Activated T-helper 1 cell treated with anti-CD3 and anti-CD28 coated beads, Interleukin-12 subunit alpha, Interleukin-12 subunit beta, Interleukin-2, Interleukin-4 antibody, amounts not matched to agents 30 ng/mL and 10 ng/mL and 1 ng/mL, durations not matched to agents 14 hours and 24 hours and 36 hours (primary cell): Measurements from ENCODE around the gene NFIC. TPM values are rescaled to one million over a fixed set of nuclear protein-coding genes. Genes with fewer than 3 reads are reported as not detected.
"Not testable (repeated sequence)": the region's sequence is repeated elsewhere in the genome, so short reads cannot be mapped to it uniquely, and the experiment has no call there.

ENCODE experiments used
- DNase-seq: peaks from one replicate; pipeline ENCODE4 v3.0.0; 2021; ENCODE audit warnings: low spot score
- H3K27ac Mint-ChIP-seq: one replicate; pipeline ENCODE4 v1.8.0; 2021; ENCODE audit warnings: mild to moderate bottlenecking, mixed read lengths
- H3K27me3 Mint-ChIP-seq: one replicate; pipeline ENCODE4 v1.8.0; 2022; ENCODE audit warnings: mild to moderate bottlenecking, moderate library complexity, mixed read lengths; ENCODE audit not compliant: insufficient read depth
- H3K36me3 Mint-ChIP-seq: one replicate; pipeline ENCODE4 v1.8.0; 2021; ENCODE audit warnings: low read depth, mixed read lengths
- H3K4me1 Mint-ChIP-seq: one replicate; pipeline ENCODE4 v1.8.0; 2021; ENCODE audit warnings: low read depth, mixed read lengths
- H3K4me3 Mint-ChIP-seq: one replicate; pipeline ENCODE4 v1.8.0; 2021; ENCODE audit warnings: mild to moderate bottlenecking, moderate library complexity, mixed read lengths
- H3K9me3 Mint-ChIP-seq: one replicate; pipeline ENCODE4 v1.8.0; 2021; ENCODE audit warnings: mixed read lengths
- intact Hi-C: fragments of 100-400 bp; cut with micrococcal nuclease; formaldehyde crosslinking; loops from one replicate; pipeline ENCODE4 v1.15.1; 2024
- total RNA-seq: library from RNA; stranded (reverse); gene quantifications from 2 replicates; pipeline ENCODE4 v1.2.3, GENCODE V29; 2022

The NFIC gene
- total RNA-seq, 1 donor from 2014 or later: 18.7 TPM

DNA sequence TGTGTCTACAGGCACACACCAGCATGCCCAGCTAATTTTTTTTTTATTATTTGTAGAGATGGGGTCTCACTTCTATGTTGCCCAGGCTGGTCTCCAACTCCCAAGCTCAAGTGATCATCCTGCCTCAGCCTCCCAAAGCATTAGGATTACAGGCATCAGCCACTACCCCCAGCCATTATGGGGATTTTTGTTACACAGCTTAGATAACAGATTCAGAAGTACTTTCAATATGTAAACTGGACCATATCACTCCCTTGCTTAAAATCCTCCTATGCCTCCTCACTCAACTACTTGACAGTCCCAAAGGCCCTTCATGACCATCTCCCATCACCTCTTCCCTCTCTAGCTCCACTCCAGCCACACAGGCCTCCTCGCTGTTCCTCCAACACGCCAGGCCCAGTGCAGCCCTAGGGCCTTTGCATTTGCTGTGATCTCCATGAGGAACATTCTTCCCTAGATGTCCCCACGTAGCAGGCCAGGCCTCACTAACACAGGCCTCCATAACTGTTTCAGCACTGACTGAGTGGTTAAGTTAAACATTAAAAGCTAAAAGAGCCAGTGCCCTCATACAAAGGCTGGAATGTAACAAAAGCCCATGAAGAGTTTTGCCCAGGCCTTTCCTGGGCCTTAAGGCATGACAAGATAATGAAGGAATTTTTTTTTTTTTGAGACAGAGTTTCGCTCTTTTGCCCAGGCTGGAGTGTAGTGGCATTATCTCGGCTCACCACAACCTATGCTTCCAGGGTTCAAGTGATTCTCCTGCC lies 131.6 kb downstream of the NFIC start:
- no peak for DNase-seq
- Mint-ChIP-seq H3K9me3 (no peaks in the 10 kb centered on the region), H3K27ac (no peak overlapping the region), H3K4me1 (peaks cover 27% of the 10 kb centered on the region), H3K27me3 (peaks cover 2% of the 10 kb centered on the region), H3K36me3 (peaks cover 26% of the 10 kb centered on the region), H3K4me3 (no peak overlapping the region)
- intact Hi-C loops: no loop called here

DNA sequence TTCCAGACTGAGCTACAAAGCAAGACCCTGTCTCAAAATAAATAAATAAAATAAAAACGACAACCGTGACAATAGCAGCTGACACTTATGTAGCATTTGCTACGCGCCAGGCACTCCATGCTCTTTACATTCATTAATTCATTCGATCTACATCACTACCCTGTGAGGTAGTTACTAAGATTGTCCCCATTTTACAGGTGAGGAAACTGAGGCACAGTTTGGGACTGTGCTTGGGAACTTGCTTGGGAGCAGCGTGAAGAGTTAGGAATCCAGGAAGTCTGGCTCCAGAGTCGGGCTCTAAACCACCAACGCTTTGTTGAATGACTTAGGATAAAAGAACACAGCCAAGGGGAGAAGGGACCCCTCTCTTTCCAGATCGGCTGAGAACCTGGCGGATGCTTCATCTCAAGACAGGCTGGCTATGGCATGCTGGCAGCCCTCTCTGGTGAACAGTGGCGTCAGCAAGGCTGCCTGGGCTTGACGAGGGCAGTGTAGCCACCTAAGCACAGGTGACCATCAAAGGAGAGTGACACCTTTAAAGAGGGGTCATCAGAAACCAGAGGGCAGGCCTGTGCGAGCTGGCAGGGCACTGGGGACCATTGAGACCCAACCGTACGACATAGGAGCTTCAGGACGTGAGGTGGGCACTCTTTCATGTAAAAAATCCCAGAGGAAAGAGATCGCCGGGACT lies 133.5 kb downstream of the NFIC start:
- intact Hi-C loops: loop anchor here (2.0 kb wide), 1 partner anchor 65 kb away; no protein-coding TSS in a partner anchor
- H3K4me3 Mint-ChIP-seq: peak overlapping the region; percentile 91
- peaks cover 2% of the 10 kb centered on the region for H3K27me3 Mint-ChIP-seq
- DNase-seq: no peak
- H3K4me1 Mint-ChIP-seq: peaks cover 31% of the 10 kb centered on the region
- no peaks in the 10 kb centered on the region for H3K9me3 Mint-ChIP-seq
- peak overlapping the region; percentile 97 for H3K27ac Mint-ChIP-seq
- H3K36me3 Mint-ChIP-seq: peaks cover 17% of the 10 kb centered on the region

DNA sequence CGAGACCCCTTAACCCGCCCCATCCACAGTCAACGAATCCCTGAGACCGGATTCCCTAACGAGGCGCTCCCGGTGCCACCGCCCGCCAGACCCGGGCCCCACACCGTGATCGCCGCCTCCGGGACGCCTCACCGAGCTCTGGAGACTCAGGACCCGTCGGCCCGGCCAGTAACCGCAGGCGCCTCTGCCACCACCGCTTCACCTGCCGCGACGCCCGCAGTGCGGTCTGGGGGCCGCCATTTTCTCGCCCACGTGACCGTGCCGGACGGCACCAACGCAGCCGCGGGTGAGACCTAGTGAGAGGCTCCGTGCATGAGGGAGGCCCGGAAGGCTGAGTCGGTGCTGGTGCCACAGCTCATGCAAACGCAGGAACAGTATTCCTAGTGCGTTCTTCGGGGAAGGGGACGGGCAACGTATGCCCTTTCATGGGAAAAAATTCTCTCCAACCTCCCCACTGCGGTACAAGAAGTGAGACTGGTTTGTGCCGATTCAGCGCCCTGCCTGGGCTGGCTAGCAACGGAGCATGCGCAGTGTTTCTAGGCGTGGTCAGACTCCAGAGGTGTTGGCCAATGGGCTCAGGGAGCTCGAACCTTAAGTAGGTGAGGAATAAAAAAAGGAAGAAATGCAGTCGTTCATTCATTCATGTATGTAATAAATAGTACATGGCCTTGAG lies 134.2 kb downstream of the NFIC start, which contains the start of gene DOHH:
Gene DOHH (minus strand): TSS at position 246 of the 673 bp plus-strand sequence. CDS start 3,860 bp downstream, outside the sequence.
- Mint-ChIP-seq H3K4me3 (peak within 1 kb of the TSS; percentile 91), H3K27ac (peak within 1 kb of the TSS; percentile 97), H3K27me3 (peaks cover 2% of the 10 kb centered on the region), H3K36me3 (peaks cover 17% of the 10 kb centered on the region), H3K4me1 (peaks cover 35% of the 10 kb centered on the region), H3K9me3 (no peaks in the 10 kb centered on the region)
- intact Hi-C loops: loop anchor here (2.0 kb wide), 1 partner anchor 66 kb away; no protein-coding TSS in a partner anchor
- peak; percentile 92 for DNase-seq

DNA sequence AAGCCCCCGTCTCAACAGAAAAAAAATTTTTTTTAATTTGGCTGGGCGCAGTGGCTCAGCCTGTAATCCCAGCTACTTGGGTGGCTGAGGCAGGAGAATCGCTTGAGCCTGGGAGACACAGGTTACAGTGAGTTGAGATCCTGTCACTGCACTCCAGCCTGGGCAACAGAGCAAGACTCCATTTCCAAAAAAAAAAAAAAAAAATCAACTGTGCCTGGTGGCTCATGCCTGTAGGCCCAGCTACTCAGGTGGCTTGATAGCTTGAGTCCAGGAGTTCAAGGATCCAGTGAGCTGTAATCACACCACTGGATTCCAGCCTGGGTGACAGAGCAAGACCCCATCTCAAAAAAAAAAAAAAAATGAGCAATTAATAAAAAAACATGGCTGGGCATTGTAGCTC lies 135.4 kb downstream of the NFIC start:
- intact Hi-C loops: loop anchor here (2.0 kb wide), 1 partner anchor 67 kb away; no protein-coding TSS in a partner anchor
- H3K4me1 Mint-ChIP-seq: peaks cover 39% of the 10 kb centered on the region
- no peak overlapping the region for H3K4me3 Mint-ChIP-seq

DNA sequence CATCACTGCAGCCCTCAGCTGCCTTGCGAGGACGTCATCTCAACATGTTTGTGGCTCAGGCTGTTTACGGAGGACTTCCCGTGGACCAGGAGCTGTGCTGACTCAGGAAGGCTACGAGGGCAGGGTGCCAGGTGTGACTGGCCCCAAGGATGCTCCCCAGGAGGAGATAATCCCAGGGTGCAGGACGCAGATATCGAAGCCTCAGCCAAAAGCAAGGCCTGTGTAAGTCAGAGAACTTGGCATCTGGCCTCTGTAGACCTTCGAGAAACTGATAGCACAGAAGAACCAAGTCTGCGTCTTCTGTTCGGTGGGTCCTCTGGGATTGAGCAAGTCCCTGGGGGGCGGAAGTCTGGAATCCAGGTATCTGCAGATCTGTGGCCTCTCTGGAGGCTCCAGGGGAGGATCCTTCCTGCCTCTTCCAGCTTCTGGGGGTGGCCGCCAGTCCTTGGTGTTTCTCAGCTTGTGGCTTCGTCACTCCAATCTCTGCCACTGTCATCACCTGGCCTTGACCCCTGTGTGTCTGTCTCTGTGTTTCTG lies 136.7 kb downstream of the NFIC start:
- intact Hi-C loops: no loop called here
- Mint-ChIP-seq H3K4me3 (no peak overlapping the region), H3K36me3 (peaks cover 10% of the 10 kb centered on the region), H3K4me1 (peaks cover 39% of the 10 kb centered on the region), H3K9me3 (no peaks in the 10 kb centered on the region), H3K27me3 (peaks cover 2% of the 10 kb centered on the region), H3K27ac (no peak overlapping the region)
- no peak for DNase-seq

More for the DNA sequence above, 135.4 kb downstream of the NFIC start:
- Mint-ChIP-seq H3K36me3 (peaks cover 15% of the 10 kb centered on the region), H3K27me3 (peaks cover 2% of the 10 kb centered on the region), H3K9me3 (no peaks in the 10 kb centered on the region), H3K27ac (no peak overlapping the region)
- no peak for DNase-seq

DNA sequence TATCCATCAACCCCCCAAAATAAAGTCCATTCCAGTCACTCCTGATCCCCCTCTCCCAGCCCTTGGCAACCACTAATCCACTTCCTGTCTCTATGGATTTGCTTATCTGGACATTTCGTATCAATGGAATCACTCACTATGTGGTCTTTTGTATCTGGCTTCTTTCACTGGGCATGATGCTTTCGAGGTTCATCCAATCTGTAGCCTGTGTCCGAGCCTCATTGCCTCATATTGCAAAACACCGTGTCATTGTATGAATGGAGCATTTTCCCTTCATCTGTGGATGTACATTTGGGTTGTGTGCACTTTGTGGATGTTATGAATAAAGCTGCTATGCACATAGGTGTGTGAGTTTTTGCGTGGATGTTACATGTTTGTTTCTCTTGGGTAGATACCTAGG lies 138.4 kb downstream of the NFIC start:
- Mint-ChIP-seq H3K9me3 (no peaks in the 10 kb centered on the region), H3K27ac (peak overlapping the region; percentile 24), H3K4me1 (peaks cover 37% of the 10 kb centered on the region), H3K36me3 (peaks cover 6% of the 10 kb centered on the region), H3K4me3 (peak overlapping the region; percentile 87), H3K27me3 (peaks cover 2% of the 10 kb centered on the region)
- no peak for DNase-seq
- intact Hi-C loops: loop anchor here (5.0 kb wide), 1 partner anchor 1342 kb away; the partner anchor contains the start of gene DOT1L

DNA sequence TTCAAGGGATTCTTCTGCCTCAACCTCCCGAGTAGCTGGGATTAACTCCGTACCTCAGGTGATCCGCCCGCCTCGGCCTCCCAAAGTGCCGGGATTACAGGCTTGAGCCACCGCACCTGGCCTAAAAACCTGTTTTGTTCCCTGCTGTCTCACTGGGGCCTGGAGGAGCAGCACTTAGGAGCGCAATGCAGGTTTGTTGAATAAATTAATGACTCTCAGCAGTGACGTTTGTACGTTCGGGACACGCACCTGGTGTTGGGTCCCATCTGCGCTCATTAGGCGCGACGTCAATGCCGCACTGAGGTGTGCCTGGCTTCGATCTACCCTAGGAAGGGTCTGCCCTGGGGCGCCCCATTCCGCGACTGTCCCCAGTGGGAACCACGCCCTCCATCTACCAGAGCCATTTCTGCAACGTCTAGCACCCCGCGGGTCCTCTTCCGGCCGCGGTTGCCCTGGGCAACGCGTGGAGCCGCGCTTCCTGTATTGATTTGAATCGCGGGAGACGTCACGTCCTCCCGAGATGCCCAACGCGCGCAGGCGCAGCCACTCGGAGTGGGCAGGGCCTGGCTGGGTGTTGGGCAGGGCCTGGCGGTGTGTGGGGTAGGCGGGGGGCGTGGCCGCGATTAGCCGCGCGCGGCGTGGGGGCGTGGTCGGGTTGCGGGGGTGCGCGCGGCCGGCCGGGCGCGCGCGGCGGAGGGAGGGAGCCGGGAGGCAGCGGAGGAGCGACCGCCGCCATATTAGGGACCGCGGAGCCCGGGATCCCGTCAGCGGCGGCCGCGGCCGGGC lies 139.4 kb downstream of the NFIC start, which contains the start of gene FZR1:
Gene FZR1 (plus strand): TSS at position 714 of the 786 bp plus-strand sequence. CDS start 16,679 bp downstream, outside the sequence.
- H3K36me3 Mint-ChIP-seq: peaks cover 6% of the 10 kb centered on the region
- intact Hi-C loops: loop anchor here (1.0 to 5.0 kb wide), 7 partner anchors 52 to 1343 kb away; partner anchors contain the start of genes CHAF1A, DOT1L, HMG20B and MFSD12
- peak; percentile 100 for DNase-seq
- H3K27ac Mint-ChIP-seq: peak within 1 kb of the TSS; percentile 97
- no peaks in the 10 kb centered on the region for H3K27me3 Mint-ChIP-seq
- peak within 1 kb of the TSS; percentile 93 for H3K4me3 Mint-ChIP-seq
- peaks cover 43% of the 10 kb centered on the region for H3K4me1 Mint-ChIP-seq
- H3K9me3 Mint-ChIP-seq: no peaks in the 10 kb centered on the region

DNA sequence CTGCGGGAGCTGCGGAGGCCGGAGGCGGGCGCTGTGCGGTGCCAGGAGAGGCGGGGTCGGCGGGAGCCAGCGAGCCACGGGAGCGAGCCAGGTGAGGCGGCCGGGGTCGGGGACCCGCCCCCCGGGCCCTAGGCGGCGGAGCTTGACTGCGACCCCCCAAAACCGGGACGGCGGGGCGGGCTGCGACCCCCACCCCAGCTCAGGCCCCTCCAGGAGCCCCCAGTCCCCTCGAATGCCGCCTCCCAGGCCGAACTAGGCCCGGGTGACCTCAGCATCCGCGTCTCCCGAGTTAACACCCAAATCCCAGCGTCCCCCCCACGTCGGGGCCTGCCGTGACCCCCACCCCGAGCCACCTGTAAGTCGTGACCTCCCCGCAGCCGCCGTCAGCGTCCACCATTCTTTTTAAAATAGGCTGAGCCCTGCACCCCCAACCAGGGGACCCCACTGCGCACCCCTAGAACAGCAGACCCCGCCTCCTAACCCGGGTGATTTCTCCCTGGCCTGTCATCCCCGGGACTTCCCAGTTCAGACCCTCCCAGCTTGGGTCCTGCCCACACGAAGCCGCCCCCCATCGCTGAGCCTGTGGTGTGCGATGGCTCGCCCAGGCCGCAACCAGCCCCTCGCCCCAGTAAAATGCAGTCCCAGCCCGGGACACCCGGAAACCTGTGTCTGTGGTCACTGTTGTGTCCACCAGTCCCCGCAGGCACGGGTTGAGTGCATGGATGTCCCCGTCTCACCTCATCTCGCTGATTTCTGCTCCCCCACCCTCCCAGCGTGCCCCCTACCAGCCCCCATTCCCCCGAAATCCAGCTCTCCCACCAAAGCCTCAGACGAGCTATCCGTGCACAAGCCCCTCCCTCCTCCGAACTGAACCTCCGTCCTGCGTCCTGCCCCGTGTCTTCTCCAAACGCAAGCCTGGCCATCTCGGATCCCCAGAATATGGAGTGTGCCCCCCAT lies 140.3 kb downstream of the NFIC start:
- Mint-ChIP-seq H3K4me1 (peaks cover 40% of the 10 kb centered on the region), H3K4me3 (peak overlapping the region; percentile 93), H3K27me3 (no peaks in the 10 kb centered on the region), H3K36me3 (peaks cover 10% of the 10 kb centered on the region), H3K9me3 (no peaks in the 10 kb centered on the region), H3K27ac (peak overlapping the region; percentile 91)
- DNase-seq: peak; percentile 31
- intact Hi-C loops: loop anchor here (1.0 to 5.0 kb wide), 7 partner anchors 51 to 1344 kb away; partner anchors contain the start of genes CHAF1A, DOT1L, HMG20B and MFSD12

DNA sequence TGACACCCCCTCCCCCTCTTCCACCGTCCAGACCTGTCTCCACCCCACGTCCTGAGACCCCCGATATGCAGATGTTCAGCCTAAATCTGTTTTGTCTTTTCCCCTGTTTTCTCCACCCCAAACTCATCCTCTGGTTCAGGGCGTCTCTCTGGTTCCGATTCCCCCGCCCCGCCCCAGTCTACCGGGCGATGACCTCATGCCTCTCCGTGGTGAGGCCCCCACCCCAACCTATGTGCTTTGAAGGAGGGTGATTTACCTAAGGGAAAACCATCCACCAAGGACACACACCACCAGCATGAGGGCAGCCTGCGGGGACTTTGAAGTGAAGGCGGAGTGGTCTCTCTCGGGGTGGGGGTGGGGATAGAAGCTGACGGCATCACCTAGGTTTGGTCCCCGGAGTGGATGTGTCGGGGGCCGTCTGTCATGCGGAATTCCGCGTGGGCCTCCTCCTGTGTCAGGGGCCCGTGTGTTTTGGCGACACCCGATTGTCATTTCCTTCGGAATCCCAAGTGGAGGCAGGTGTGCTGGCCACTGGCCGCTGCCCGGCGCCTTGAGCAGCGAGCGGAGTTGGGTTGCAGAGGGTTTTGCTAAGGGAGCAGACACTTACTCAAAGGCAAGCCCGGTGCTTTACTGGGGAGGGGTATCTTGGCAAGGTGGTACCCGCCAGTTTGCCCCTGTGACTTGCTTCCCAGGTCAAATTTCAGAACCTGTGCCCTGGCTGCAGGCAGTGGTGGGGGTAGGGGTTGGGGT lies 141.2 kb downstream of the NFIC start:
- peaks cover 40% of the 10 kb centered on the region for H3K4me1 Mint-ChIP-seq
- H3K4me3 Mint-ChIP-seq: peak overlapping the region; percentile 93
- DNase-seq: peak; percentile 15
- H3K27ac Mint-ChIP-seq: peak overlapping the region; percentile 91
- no peaks in the 10 kb centered on the region for H3K9me3 Mint-ChIP-seq
- intact Hi-C loops: loop anchor here (2.0 to 5.0 kb wide), 2 partner anchors 895 to 1345 kb away; partner anchors contain the start of genes CHAF1A and DOT1L
- no peaks in the 10 kb centered on the region for H3K27me3 Mint-ChIP-seq
- peaks cover 10% of the 10 kb centered on the region for H3K36me3 Mint-ChIP-seq

DNA sequence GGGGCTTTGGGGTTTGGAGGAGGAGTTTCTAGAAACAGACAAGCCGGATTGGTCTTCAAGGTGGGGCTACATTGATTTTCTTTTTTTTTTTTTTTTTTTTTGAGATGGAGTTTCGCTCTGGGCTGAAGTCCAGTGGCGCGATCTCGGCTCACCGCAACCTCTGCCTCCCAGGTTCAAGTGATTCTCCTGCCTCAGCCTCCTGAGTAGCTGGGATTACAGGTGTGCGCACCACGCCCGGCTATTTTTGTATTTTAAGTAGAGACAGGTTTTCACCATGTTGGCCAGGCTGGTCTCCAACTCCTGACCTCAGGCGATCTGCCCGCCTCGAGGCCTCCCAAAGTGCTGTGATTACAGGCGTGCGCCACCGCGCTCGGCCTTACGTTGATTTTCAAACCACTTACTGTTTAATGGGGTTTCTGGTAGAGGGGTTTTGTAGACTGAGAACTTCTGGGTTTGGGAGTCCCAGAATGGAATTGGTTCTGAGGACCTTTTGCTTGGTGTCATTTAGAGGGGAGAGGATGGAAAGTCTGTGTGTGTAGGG lies 141.8 kb downstream of the NFIC start:
- Mint-ChIP-seq H3K4me1 (peaks cover 40% of the 10 kb centered on the region), H3K36me3 (peaks cover 10% of the 10 kb centered on the region), H3K4me3 (peak overlapping the region; percentile 20)
- DNase-seq, H3K27me3 Mint-ChIP-seq, H3K9me3 Mint-ChIP-seq, H3K27ac Mint-ChIP-seq: not testable (repeated sequence)
- intact Hi-C loops: loop anchor here (5.0 kb wide), 1 partner anchor 1346 kb away; the partner anchor contains the start of gene DOT1L
